ENCODE data around the gene CCDC63.

DNA sequence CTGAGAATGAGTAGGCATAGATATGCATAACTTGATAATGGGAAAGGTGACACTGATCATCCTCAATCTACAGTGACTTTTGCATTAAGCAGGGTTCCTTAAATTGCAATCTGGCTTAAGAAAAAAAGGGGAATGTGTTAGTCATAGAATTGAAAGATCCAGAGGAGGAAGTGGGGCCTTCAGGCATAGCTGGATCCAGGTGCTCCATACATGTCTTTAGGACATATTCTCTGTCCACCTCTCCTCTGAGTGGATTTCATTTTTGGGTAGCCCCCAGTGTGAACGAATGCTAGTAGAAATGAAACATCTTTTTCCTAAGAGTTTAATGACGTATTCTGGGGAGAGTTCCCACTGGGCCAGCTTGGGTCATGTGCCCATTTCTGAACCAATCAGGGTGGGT lies 27.6 kb downstream of the CCDC63 start:
- TF ChIP-seq POLR2AphosphoS5 (IDR thresholded peaks at IDR 0.05; ENCODE audit: low read depth, low read length) = no peak
- TF ChIP-seq, protein P1, sequence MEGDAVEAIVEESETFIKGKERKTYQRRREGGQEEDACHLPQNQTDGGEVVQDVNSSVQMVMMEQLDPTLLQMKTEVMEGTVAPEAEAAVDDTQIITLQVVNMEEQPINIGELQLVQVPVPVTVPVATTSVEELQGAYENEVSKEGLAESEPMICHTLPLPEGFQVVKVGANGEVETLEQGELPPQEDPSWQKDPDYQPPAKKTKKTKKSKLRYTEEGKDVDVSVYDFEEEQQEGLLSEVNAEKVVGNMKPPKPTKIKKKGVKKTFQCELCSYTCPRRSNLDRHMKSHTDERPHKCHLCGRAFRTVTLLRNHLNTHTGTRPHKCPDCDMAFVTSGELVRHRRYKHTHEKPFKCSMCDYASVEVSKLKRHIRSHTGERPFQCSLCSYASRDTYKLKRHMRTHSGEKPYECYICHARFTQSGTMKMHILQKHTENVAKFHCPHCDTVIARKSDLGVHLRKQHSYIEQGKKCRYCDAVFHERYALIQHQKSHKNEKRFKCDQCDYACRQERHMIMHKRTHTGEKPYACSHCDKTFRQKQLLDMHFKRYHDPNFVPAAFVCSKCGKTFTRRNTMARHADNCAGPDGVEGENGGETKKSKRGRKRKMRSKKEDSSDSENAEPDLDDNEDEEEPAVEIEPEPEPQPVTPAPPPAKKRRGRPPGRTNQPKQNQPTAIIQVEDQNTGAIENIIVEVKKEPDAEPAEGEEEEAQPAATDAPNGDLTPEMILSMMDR (IDR thresholded peaks at IDR 0.05) = no peak
- TF ChIP-seq REST (IDR thresholded peaks at IDR 0.05; ENCODE audit: insufficient read depth in 1 of 2, low read depth in 2 of 2, low read length in 1 of 2) = no peak
- no peak for TF ChIP-seq SIN3A (IDR thresholded peaks at IDR 0.05; ENCODE audit: borderline replicate concordance, insufficient read depth, low read depth, low read length)
- no peak for TF ChIP-seq TCF7L2 (IDR thresholded peaks at IDR 0.05; ENCODE audit: low read depth, low read length)

All from Panc1 (cell line).